IMR-90 (cell line): ENCODE results near the gene PRR4.

Experiments used
- BHLHE40 ChIP-seq: fragments of 150-350 bp; IDR thresholded peaks from 2 replicates; pipeline ENCODE4 v1.6.1; 2016; ENCODE audit warnings: mild to moderate bottlenecking, low read depth, low read length
- CEBPB ChIP-seq: IDR thresholded peaks from 2 replicates; pipeline ENCODE4 v1.6.1; 2012; ENCODE audit warnings: low read depth, low read length, improper control_type of control experiment
- FOS ChIP-seq: fragments of 150-350 bp; IDR thresholded peaks from 2 replicates; pipeline ENCODE4 v1.6.1; 2016; ENCODE audit warnings: low read depth, low read length
- MAFK ChIP-seq: IDR thresholded peaks from 2 replicates; pipeline ENCODE4 v1.6.1; 2012; ENCODE audit warnings: low read depth, low read length, improper control_type of control experiment
- MAZ ChIP-seq: IDR thresholded peaks from 2 replicates; pipeline ENCODE4 v1.6.1; 2012; ENCODE audit warnings: low read depth, mild to moderate bottlenecking, low read length, improper control_type of control experiment, moderate library complexity, borderline replicate concordance
- MXI1 ChIP-seq: IDR thresholded peaks from 2 replicates; pipeline ENCODE4 v1.6.1; 2012; ENCODE audit warnings: low read depth, mild to moderate bottlenecking, low read length, moderate library complexity, borderline replicate concordance
- NFE2L2 ChIP-seq: fragments of 150-350 bp; IDR thresholded peaks from 2 replicates; pipeline ENCODE4 v1.6.1; 2016; ENCODE audit warnings: low read depth, mild to moderate bottlenecking, low read length
- POLR2A ChIP-seq: IDR thresholded peaks from 2 replicates; pipeline ENCODE4 v1.6.1; 2012; ENCODE audit warnings: mild to moderate bottlenecking, low read depth, low read length
- RAD21 ChIP-seq: IDR thresholded peaks from 2 replicates; pipeline ENCODE4 v1.6.1; 2012; ENCODE audit warnings: low read length, improper control_type of control experiment
- RFX5 ChIP-seq: IDR thresholded peaks from 2 replicates; pipeline ENCODE4 v1.8.0; 2012; ENCODE audit warnings: low read depth, mild to moderate bottlenecking, low read length, moderate library complexity
- SMC3 ChIP-seq: fragments of 150-350 bp; IDR thresholded peaks from 2 replicates; pipeline ENCODE4 v1.6.1; 2016; ENCODE audit warnings: low read depth, mild to moderate bottlenecking, antibody characterized with exemption, low read length, moderate library complexity
- TF ChIP-seq, protein P1 (sequence below): conservative IDR thresholded peaks from 2 replicates; pipeline ENCODE4 v1.5.1; 2012; ENCODE audit warnings: mild to moderate bottlenecking, low read depth, low read length, improper control_type of control experiment
- TF ChIP-seq, protein P2 (sequence below): fragments of 150-350 bp; IDR thresholded peaks from 2 replicates; pipeline ENCODE4 v1.6.1; 2017; ENCODE audit warnings: mild to moderate bottlenecking, antibody characterized with exemption, low read length, low read depth

DNA sequence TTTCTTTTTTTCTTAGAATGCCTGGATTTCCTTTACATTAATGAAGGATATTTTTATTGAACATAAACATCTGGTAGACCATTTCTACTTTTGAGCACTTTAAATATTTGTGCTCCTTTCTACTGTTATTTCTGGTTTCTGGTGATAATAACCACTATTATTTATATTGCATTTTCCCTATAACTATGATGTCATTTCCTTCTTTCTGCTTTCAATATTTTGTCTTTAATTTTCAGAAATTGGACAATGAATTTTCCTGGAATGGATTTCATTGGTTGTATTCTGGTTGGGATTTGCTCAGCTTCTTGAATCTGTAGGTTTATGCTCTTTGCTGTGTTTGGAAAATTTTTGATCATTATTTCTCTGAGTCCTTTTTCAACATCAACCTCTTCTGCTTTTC lies 40.0 kb upstream of the PRR4 start:
- TF ChIP-seq, protein P1, sequence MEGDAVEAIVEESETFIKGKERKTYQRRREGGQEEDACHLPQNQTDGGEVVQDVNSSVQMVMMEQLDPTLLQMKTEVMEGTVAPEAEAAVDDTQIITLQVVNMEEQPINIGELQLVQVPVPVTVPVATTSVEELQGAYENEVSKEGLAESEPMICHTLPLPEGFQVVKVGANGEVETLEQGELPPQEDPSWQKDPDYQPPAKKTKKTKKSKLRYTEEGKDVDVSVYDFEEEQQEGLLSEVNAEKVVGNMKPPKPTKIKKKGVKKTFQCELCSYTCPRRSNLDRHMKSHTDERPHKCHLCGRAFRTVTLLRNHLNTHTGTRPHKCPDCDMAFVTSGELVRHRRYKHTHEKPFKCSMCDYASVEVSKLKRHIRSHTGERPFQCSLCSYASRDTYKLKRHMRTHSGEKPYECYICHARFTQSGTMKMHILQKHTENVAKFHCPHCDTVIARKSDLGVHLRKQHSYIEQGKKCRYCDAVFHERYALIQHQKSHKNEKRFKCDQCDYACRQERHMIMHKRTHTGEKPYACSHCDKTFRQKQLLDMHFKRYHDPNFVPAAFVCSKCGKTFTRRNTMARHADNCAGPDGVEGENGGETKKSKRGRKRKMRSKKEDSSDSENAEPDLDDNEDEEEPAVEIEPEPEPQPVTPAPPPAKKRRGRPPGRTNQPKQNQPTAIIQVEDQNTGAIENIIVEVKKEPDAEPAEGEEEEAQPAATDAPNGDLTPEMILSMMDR = no peak
- TF ChIP-seq BHLHE40 (no peak), MXI1 (no peak), RFX5 (no peak), MAFK (no peak), RAD21 (no peak), POLR2A (no peak), NFE2L2 (no peak), MAZ (no peak), FOS (no peak), SMC3 (no peak), CEBPB (no peak)
- TF ChIP-seq, protein P2, sequence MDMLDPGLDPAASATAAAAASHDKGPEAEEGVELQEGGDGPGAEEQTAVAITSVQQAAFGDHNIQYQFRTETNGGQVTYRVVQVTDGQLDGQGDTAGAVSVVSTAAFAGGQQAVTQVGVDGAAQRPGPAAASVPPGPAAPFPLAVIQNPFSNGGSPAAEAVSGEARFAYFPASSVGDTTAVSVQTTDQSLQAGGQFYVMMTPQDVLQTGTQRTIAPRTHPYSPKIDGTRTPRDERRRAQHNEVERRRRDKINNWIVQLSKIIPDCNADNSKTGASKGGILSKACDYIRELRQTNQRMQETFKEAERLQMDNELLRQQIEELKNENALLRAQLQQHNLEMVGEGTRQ = no peak
